HG02943 (cell line): ENCODE results near the gene LITAFD.
"Not testable (repeated sequence)": the region's sequence is repeated elsewhere in the genome, so short reads cannot be mapped to it uniquely, and the experiment has no call there.

Source experiments
- ATAC-seq: cut with Tn5 transposase; IDR thresholded peaks from one replicate; pipeline ENCODE4 v1.9.1; 2021; ENCODE audit warnings: mild to moderate bottlenecking, low read depth, moderate library complexity; ENCODE audit not compliant: unreplicated experiment

The LITAFD gene

GRCh38 chr16:8916541-8917225, 34.5 kb downstream of the LITAFD start:
- no peak for ATAC-seq

- not testable (repeated sequence) for ATAC-seq
These were observed 35.2 kb downstream of the LITAFD start for GRCh38 chr16:8917336-8917735.

GRCh38 chr16:8919089-8919933, 37.2 kb downstream of the LITAFD start:
- no peak for ATAC-seq

- no peak for ATAC-seq
These were observed 37.8 kb downstream of the LITAFD start for GRCh38 chr16:8919934-8920462.

- ATAC-seq: no peak
These were observed 38.6 kb downstream of the LITAFD start for GRCh38 chr16:8920645-8921346.

- ATAC-seq: no peak
These were observed 39.3 kb downstream of the LITAFD start for GRCh38 chr16:8921347-8921984.

DNA sequence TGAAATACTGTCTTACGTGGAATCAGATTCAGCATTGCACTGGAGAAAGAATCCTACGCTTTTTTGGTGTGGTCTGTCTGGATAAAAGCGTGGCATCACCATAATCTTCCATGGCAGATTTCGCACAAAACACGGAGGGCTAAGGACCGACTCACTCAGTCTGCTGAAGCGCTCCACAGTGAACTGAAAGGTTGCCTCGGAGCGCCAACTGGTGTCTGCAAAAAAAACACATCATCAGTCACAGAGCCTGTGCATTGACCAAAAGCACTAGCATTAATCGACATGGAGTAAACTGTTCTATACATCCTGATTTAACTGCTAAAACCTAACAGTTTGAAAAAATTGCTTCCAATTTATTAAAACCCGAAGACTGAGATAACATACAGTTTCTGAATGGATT, 41.0 kb downstream of the LITAFD start:
- ATAC-seq: no peak

- no peak for ATAC-seq
These were observed 42.1 kb downstream of the LITAFD start for GRCh38 chr16:8924214-8924613.

GRCh38 chr16:8925455-8925854, 43.3 kb downstream of the LITAFD start:
- no peak for ATAC-seq

DNA sequence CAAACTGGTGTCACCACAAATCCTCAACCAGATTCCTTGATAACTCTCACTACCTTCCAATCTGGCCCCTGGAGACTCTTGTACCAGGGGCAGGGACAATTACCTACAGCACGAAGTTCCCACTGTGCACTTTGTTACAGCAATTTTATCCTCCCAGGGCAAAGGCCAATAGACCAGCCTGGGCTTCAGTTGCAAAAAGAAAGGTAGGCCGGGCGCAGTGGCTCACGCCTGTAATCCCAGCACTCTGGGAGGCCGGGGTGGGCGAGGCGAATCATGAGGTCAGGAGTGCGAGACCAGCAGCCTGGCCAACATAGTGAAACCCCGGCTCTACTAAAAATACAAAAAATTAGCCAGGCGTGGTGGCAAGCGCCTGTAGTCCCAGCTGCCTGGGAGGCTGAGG, 44.7 kb downstream of the LITAFD start:
- no peak for ATAC-seq

GRCh38 chr16:8928467-8928957, 46.4 kb downstream of the LITAFD start:
- ATAC-seq: no peak

GRCh38 chr16:8929086-8929748, 47.1 kb downstream of the LITAFD start:
- no peak for ATAC-seq

DNA sequence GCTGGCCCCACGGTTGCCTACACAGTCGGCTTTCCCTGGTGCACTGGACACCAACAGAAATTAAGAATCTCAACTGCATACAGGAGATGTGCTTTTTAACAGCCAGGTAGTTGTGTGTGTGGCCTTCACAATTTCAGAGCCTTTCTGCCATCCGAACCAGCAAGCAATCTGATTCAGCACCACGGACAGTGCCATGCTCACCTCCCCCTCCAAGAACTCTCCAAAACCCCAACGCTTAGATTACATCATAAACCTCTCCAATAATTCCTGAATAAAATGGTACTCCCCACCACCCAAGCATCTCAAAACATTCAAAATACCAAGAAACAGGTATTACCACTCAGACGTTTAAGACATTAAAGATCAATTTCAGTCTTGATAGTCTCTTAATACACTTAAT, 49.7 kb downstream of the LITAFD start:
- ATAC-seq: no peak

DNA sequence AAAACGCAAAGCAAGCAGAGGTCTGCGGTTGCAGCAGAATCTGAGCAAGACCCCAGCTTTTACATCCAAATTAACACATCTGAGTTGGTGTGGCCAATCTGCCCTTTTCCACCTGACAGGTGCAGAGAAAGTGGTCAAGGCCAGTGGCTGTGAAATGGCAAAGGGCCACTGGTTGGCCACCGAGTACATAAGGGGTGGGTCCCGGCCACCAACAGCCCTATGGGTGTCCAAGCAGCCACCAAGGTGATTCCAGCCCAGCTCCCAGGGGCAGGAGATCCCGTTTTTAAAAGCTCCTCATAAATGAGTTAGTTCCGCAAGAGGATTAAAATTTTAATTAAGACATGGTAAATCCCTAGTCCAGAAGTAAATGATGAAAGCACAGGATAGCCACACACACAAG, 52.5 kb downstream of the LITAFD start:
- no peak for ATAC-seq
